ENCODE measurements around the gene NEDD4L.

The NEDD4L gene

DNA sequence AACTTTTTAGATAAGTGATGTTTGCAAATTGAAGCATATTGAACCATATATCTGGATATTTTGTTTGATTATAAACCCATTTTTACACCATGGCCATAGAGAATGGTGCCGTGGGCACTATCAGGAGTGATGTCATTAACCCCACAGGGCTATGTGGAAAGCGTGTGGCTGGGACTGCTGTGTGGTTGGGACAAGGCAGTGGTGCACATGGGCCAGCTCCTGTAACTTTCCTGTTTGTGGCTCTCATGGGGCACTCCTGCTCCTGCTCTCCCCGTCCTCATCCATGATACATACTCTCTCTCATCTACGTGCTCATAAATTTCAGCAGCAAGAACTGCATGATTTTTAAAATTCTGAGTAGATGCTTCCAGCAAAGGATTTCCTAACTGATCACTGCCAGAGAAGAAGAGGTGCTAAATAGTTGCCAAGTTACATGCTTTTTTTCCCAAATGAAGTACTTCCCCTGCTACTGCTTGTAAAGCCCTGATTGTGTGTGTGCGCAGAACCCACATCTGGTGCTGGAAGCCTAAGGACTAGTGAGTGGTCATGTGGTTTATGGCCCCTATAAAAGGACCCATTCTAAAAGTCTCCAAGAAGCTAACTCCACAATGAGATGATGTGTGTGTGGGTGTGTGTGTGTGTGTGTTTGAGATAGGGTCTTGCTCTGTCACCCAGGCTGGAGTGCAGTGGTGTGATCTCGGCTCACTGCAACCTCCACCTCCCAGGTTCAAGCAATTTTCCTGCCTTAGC is 240.8 kb downstream of the NEDD4L start:
- in situ Hi-C loops (cut with MboI; ENCODE audit: low sequenced_read_pairs) = no loop called here

GRCh38 chr18:58285449-58286130 is 241.6 kb downstream of the NEDD4L start:
- in situ Hi-C loops (cut with MboI; ENCODE audit: low sequenced_read_pairs) = no loop called here

- in situ Hi-C loops (cut with MboI; ENCODE audit: low sequenced_read_pairs) = no loop called here
Observed at GRCh38 chr18:58286632-58287352, 242.8 kb downstream of the NEDD4L start.

GRCh38 chr18:58287353-58288274 is 243.6 kb downstream of the NEDD4L start:
- in situ Hi-C loops (cut with MboI; ENCODE audit: low sequenced_read_pairs) = no loop called here

- in situ Hi-C loops (cut with MboI; ENCODE audit: low sequenced_read_pairs) = no loop called here
Observed at GRCh38 chr18:58288921-58289797, 245.1 kb downstream of the NEDD4L start.

- in situ Hi-C loops (cut with MboI; ENCODE audit: low sequenced_read_pairs) = no loop called here
Observed at GRCh38 chr18:58290116-58290695, 246.2 kb downstream of the NEDD4L start.

- in situ Hi-C loops (cut with MboI; ENCODE audit: low sequenced_read_pairs) = no loop called here
Observed at GRCh38 chr18:58291131-58291530, 247.1 kb downstream of the NEDD4L start.

DNA sequence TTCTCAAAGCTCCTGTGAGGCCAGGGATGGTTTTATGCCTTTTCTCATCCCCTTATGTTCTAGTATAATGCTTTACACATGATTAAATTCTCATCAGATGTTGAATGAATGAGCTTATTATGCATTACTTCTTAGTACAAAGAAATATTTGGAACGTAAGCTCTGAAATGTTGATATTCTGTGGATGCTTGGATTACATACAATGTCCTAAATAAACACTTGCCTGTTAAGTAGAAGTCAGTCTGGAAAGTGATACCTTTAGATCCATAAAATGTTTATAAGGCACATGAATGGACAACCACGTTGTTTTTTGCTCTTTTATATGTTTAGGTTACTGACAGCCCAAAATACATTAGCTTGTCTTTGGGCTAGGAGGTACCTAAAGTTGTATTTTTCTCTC is 248.6 kb downstream of the NEDD4L start:
- in situ Hi-C loops (cut with MboI; ENCODE audit: low sequenced_read_pairs) = no loop called here

GRCh38 chr18:58297198-58297597 is 253.2 kb downstream of the NEDD4L start:
- in situ Hi-C loops (cut with MboI; ENCODE audit: low sequenced_read_pairs) = no loop called here

DNA sequence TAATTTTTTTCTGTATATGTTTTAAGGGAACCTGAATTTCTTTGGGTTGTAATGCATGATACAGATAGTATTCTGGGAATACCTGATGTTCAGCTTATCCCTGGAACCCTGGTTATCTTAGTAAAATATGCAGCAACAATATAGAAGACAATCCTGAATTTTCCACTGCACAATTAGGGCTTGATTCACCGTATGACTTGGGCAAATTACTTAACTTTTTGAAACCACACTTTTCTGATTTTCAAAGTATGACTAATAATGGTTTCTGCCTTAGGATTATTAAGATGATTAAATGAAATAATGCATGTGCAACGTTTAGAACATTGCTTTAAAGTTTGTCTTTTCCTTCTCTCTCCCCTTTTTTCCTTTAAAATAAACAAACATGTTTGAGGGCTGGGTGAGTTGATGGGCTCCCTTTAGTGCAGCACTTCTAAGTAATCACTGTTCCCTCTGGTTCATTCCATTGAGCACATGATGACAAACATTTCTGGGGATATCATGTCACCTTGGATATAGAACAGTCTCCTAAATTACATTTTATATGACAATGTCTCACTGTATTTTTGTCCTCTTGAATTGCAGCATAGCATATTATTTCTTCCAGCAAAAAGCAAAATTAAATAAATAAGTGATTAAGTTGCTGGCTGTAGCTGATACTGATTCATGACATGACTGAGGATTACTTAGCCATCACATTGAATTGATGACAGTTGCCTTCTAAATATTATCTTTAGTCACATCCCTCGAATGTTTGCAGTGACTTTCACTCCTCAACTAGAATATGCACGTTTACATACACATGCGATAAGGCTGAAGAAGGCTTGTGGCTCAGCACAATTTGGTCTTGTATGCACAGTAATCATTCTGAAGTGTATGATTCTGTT is 254.5 kb downstream of the NEDD4L start:
- in situ Hi-C loops (cut with MboI; ENCODE audit: low sequenced_read_pairs) = no loop called here

- in situ Hi-C loops (cut with MboI; ENCODE audit: low sequenced_read_pairs) = no loop called here
Observed at GRCh38 chr18:58299135-58299473, 255.1 kb downstream of the NEDD4L start.

DNA sequence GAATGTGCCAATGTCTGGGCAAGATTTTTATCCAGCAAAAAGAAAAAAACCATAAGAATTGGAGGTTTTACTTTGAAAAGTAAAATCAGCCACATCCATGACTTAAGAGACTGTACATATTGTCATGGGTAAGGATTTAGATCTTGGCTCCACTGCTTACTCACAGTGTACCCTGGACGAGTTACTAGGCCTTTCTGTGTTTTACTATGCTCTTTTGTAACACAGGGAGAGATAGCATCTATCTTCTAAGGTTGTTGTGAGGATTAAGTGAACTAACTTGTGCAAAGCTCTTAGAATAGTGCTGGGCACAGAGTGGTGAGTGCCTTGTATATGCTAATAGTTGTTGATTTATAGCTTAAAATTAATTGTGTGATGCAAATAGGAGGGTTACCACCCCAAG is 255.9 kb downstream of the NEDD4L start:
- in situ Hi-C loops (cut with MboI; ENCODE audit: low sequenced_read_pairs) = no loop called here

- in situ Hi-C loops (cut with MboI; ENCODE audit: low sequenced_read_pairs) = no loop called here
Observed at GRCh38 chr18:58300867-58301266, 256.8 kb downstream of the NEDD4L start.

- in situ Hi-C loops (cut with MboI; ENCODE audit: low sequenced_read_pairs) = no loop called here
Observed at GRCh38 chr18:58302811-58303210, 258.8 kb downstream of the NEDD4L start.

DNA sequence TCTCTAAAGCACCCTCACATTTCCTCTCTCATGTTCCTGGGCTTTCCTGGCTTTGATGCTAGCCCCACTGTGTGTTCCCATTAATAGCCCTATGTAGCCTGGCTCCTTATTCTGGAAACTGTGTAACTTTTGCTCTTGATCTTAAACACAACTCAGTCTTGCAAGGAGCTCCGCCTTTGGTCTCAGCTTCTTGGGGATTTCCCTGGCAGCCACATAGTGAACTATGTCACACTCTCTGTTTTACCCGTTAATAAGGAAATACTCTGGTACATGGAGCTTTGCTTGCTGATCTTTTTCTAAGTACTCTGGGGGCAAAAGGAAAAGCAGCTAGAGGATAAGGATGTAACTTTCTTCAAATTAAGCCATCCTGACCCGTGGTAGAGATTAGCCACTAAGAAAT is 259.3 kb downstream of the NEDD4L start:
- in situ Hi-C loops (cut with MboI; ENCODE audit: low sequenced_read_pairs) = no loop called here

- in situ Hi-C loops (cut with MboI; ENCODE audit: low sequenced_read_pairs) = no loop called here
Observed at GRCh38 chr18:58305792-58306191, 261.8 kb downstream of the NEDD4L start.

- in situ Hi-C loops (cut with MboI; ENCODE audit: low sequenced_read_pairs) = no loop called here
Observed at GRCh38 chr18:58307441-58307840, 263.4 kb downstream of the NEDD4L start.

- in situ Hi-C loops (cut with MboI; ENCODE audit: low sequenced_read_pairs) = no loop called here
Observed at GRCh38 chr18:58308463-58308862, 264.4 kb downstream of the NEDD4L start.

DNA sequence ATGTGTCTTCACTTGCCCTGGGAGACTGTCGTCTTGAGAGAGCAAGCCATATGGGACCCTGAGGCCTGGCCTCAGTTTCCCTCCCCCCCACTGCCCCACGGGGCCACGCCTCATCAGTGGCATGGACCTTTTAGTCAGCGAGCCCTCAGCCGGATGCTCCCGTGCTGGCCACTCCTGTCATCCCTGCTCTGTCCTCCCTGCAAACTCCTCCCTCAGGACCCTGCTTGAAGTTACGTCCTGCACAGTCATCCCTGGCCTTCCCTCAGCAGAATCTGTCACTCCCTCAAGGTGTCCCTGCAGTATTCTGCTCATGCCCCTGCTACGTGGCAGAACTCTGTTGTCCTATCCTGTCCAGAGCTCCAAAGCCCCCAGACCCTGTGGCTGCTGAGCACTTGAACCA is 265.1 kb downstream of the NEDD4L start:
- in situ Hi-C loops (cut with MboI; ENCODE audit: low sequenced_read_pairs) = no loop called here
